HEK293 (cell line): ENCODE measurements around the gene FTO.

Source experiments
- CTCF ChIA-PET: fragments of 350-600 bp; formaldehyde crosslinking; extraction: SDS; loops from one replicate; lab custom pipeline; 2021; ENCODE audit warnings: antibody characterized with exemption; lab: Yijun Ruan, JAX
- POLR2A ChIA-PET: fragments of 300-600 bp; formaldehyde crosslinking; extraction: SDS; loops from one replicate; lab custom pipeline; 2020; ENCODE audit warnings: antibody characterized with exemption, inconsistent platforms; lab: Yijun Ruan, JAX
- H3K27ac ChIP-seq: fragments of 200-500 bp; sonication (Bioruptor generic); 2 replicates; pipeline ENCODE4 v1.5.1; 2014; ENCODE audit warnings: low read depth, low read length, control low read depth, inconsistent platforms; ENCODE audit errors: extremely low read depth
- H3K36me3 ChIP-seq, 2 experiments: fragments of 200-500 bp in 1 of 2; sonication (Bioruptor generic) in 1 of 2; 1 replicate in 1 of 2; 2 replicates in 1 of 2; pipeline ENCODE4 v1.5.1; 2014 to 2017; ENCODE audit warnings: inconsistent platforms in 2 of 2, low read length in 2 of 2; ENCODE audit not compliant: control insufficient read depth in 2 of 2, insufficient read depth in 1 of 2
- H3K4me1 ChIP-seq: fragments of 200-500 bp; sonication (Bioruptor generic); 2 replicates; pipeline ENCODE4 v1.5.1; 2014; ENCODE audit warnings: mild to moderate bottlenecking, low read length, inconsistent platforms; ENCODE audit not compliant: control insufficient read depth, insufficient read depth
- H3K4me3 ChIP-seq: 2 replicates; pipeline ENCODE4 v1.5.1; 2011; ENCODE audit warnings: low read depth, mild to moderate bottlenecking, control low read depth, low read length, moderate library complexity
- H3K9me3 ChIP-seq: fragments of 200-500 bp; sonication (Bioruptor generic); 2 replicates; pipeline ENCODE4 v1.5.1; 2014; ENCODE audit warnings: low read depth, low read length, inconsistent platforms; ENCODE audit not compliant: control insufficient read depth, insufficient read depth
- KLF16 ChIP-seq: fragments of 450-650 bp; formaldehyde crosslinking; IDR thresholded peaks from 2 replicates; pipeline ENCODE4 v1.5.1; 2017; ENCODE audit warnings: missing biosample characterization, missing genetic modification characterization
- PRDM6 ChIP-seq: fragments of 450-650 bp; formaldehyde crosslinking; IDR thresholded peaks from 2 replicates; pipeline ENCODE4 v1.5.1; 2017; ENCODE audit warnings: missing biosample characterization, missing genetic modification characterization
- RBAK ChIP-seq: fragments of 450-650 bp; formaldehyde crosslinking; IDR thresholded peaks from 2 replicates; pipeline ENCODE4 v1.5.1; 2016; ENCODE audit warnings: missing biosample characterization, missing genetic modification characterization
- SCRT1 ChIP-seq: fragments of 450-650 bp; formaldehyde crosslinking; IDR thresholded peaks from 2 replicates; pipeline ENCODE4 v1.5.1; 2016; ENCODE audit warnings: missing biosample characterization, missing genetic modification characterization, borderline replicate concordance
- SCRT2 ChIP-seq: fragments of 450-650 bp; formaldehyde crosslinking; IDR thresholded peaks from 2 replicates; pipeline ENCODE4 v1.5.1; 2016; ENCODE audit warnings: missing biosample characterization, missing genetic modification characterization
- SP7 ChIP-seq: fragments of 450-650 bp; formaldehyde crosslinking; IDR thresholded peaks from 2 replicates; pipeline ENCODE4 v1.5.1; 2016; ENCODE audit warnings: missing biosample characterization, missing genetic modification characterization
- ZBTB20 ChIP-seq: fragments of 450-650 bp; formaldehyde crosslinking; IDR thresholded peaks from 2 replicates; pipeline ENCODE4 v1.5.1; 2016; ENCODE audit warnings: missing biosample characterization, missing genetic modification characterization
- ZNF140 ChIP-seq: fragments of 450-650 bp; formaldehyde crosslinking; IDR thresholded peaks from 2 replicates; pipeline ENCODE4 v1.5.1; 2016; ENCODE audit warnings: missing biosample characterization, missing genetic modification characterization
- ZNF146 ChIP-seq: fragments of 450-650 bp; formaldehyde crosslinking; IDR thresholded peaks from 2 replicates; pipeline ENCODE4 v1.5.1; 2016; ENCODE audit warnings: missing biosample characterization, missing genetic modification characterization
- ZNF174 ChIP-seq: fragments of 450-650 bp; formaldehyde crosslinking; IDR thresholded peaks from 2 replicates; pipeline ENCODE4 v1.5.0; 2017; ENCODE audit warnings: missing biosample characterization, mild to moderate bottlenecking, missing genetic modification characterization
- ZNF23 ChIP-seq: fragments of 450-650 bp; formaldehyde crosslinking; IDR thresholded peaks from 2 replicates; pipeline ENCODE4 v1.5.1; 2016; ENCODE audit warnings: missing biosample characterization, missing genetic modification characterization, borderline replicate concordance
- ZNF280C ChIP-seq: fragments of 450-650 bp; formaldehyde crosslinking; IDR thresholded peaks from 2 replicates; pipeline ENCODE4 v1.5.1; 2016; ENCODE audit warnings: missing biosample characterization, missing genetic modification characterization
- ZNF350 ChIP-seq: fragments of 450-650 bp; formaldehyde crosslinking; IDR thresholded peaks from 2 replicates; pipeline ENCODE4 v1.5.0; 2017; ENCODE audit warnings: missing biosample characterization, mild to moderate bottlenecking, missing genetic modification characterization
- ZNF449 ChIP-seq: fragments of 450-650 bp; formaldehyde crosslinking; IDR thresholded peaks from 2 replicates; pipeline ENCODE4 v1.5.1; 2017; ENCODE audit warnings: missing biosample characterization, mild to moderate bottlenecking, missing genetic modification characterization, moderate library complexity
- ZNF501 ChIP-seq: fragments of 450-650 bp; formaldehyde crosslinking; IDR thresholded peaks from 2 replicates; pipeline ENCODE4 v1.5.1; 2016; ENCODE audit warnings: missing biosample characterization, missing genetic modification characterization
- ZNF549 ChIP-seq: fragments of 450-650 bp; IDR thresholded peaks from 2 replicates; pipeline ENCODE4 v1.5.1; 2018; ENCODE audit warnings: missing biosample characterization, missing genetic modification characterization, mild to moderate bottlenecking, inconsistent platforms, moderate library complexity
- ZNF560 ChIP-seq: fragments of 450-650 bp; formaldehyde crosslinking; IDR thresholded peaks from 2 replicates; pipeline ENCODE4 v1.5.1; 2017; ENCODE audit warnings: missing biosample characterization, missing genetic modification characterization, borderline replicate concordance
- ZNF580 ChIP-seq: fragments of 450-650 bp; formaldehyde crosslinking; IDR thresholded peaks from 2 replicates; pipeline ENCODE4 v1.5.1; 2016; ENCODE audit warnings: missing biosample characterization, missing genetic modification characterization
- ZNF660 ChIP-seq: fragments of 450-650 bp; IDR thresholded peaks from 2 replicates; pipeline ENCODE4 v1.5.1; 2018; ENCODE audit warnings: missing biosample characterization, mild to moderate bottlenecking, missing genetic modification characterization
- ZNF747 ChIP-seq: fragments of 450-650 bp; formaldehyde crosslinking; IDR thresholded peaks from 2 replicates; pipeline ENCODE4 v1.5.1; 2016; ENCODE audit warnings: missing biosample characterization, missing genetic modification characterization
- ZNF792 ChIP-seq: fragments of 450-650 bp; formaldehyde crosslinking; IDR thresholded peaks from 2 replicates; pipeline ENCODE4 v1.5.1; 2016; ENCODE audit warnings: missing biosample characterization, missing genetic modification characterization
- ZNF843 ChIP-seq: fragments of 450-650 bp; formaldehyde crosslinking; IDR thresholded peaks from 2 replicates; pipeline ENCODE4 v1.5.1; 2016; ENCODE audit warnings: missing biosample characterization, missing genetic modification characterization

FTO gene

GRCh38 chr16:53837426-53837825, 133.5 kb downstream of the FTO start:
- TF ChIP-seq ZNF549 (tag by site-specific recombination) (no peak), ZNF660 (tag by site-specific recombination) (no peak), ZNF560 (tag by site-specific recombination) (no peak), ZNF23 (tag by site-specific recombination) (no peak), ZNF449 (tag by site-specific recombination) (no peak), ZNF280C (tag by site-specific recombination) (no peak), RBAK (no peak), ZNF792 (tag by site-specific recombination) (no peak), ZNF174 (tag by site-specific recombination) (no peak), ZNF146 (no peak), ZNF350 (tag by site-specific recombination) (no peak), ZNF580 (tag by site-specific recombination) (no peak)
- H3K4me1 ChIP-seq, result peaks cover 3% of the 10 kb centered on the region
- H3K9me3 ChIP-seq, result no peaks in the 10 kb centered on the region
- no peak overlapping the region for H3K27ac ChIP-seq
- CTCF ChIA-PET, result no interaction called here
- H3K36me3 ChIP-seq, result no peaks in the 10 kb centered on the region
- H3K4me3 ChIP-seq, result no peak overlapping the region
- POLR2A ChIA-PET, result no interaction called here

- Histone ChIP-seq H3K36me3 (no peaks in the 10 kb centered on the region), H3K4me3 (no peak overlapping the region), H3K9me3 (no peaks in the 10 kb centered on the region), H3K4me1 (peaks cover 3% of the 10 kb centered on the region)
- CTCF ChIA-PET, result no interaction called here
- TF ChIP-seq SP7 (tag by site-specific recombination) (peak; percentile 63), PRDM6 (tag by site-specific recombination) (0 out of 2 replicates have a peak, but pooled peaks have one; percentile 34), SCRT1 (tag by site-specific recombination) (0 out of 2 replicates have a peak, but pooled peaks have one; percentile 7), ZBTB20 (tag by site-specific recombination) (no peak), SCRT2 (tag by site-specific recombination) (peak; percentile 61)
- TF ChIP-seq, all 188 proteins: peak for 4
- POLR2A ChIA-PET, result no interaction called here
- H3K27ac ChIP-seq, result no peak overlapping the region
Observed at GRCh38 chr16:53839150-53839549, 135.2 kb downstream of the FTO start.

- H3K9me3 ChIP-seq, result no peaks in the 10 kb centered on the region
- H3K27ac ChIP-seq, result no peak overlapping the region
- H3K4me1 ChIP-seq, result peaks cover 3% of the 10 kb centered on the region
- ChIA-PET CTCF (no interaction called here), POLR2A (no interaction called here)
- no peaks in the 10 kb centered on the region; a peak in 1 of 3 replicates for H3K36me3 ChIP-seq
- H3K4me3 ChIP-seq, result no peak overlapping the region
- no peak for TF ChIP-seq KLF16 (tag by site-specific recombination)
- TF ChIP-seq ZNF140, result no peak
- TF ChIP-seq ZNF747, result no peak
- no peak for TF ChIP-seq ZNF843 (tag by site-specific recombination)
- no peak for TF ChIP-seq ZNF501
Observed at GRCh38 chr16:53840456-53840855, 136.5 kb downstream of the FTO start.
